RWPE1 (cell line): Measurements from ENCODE around the gene SULT1E1.

Experiments used
- CTCF ChIA-PET: fragments of 350-600 bp; sonication (Branson Sonifier 250); formaldehyde crosslinking; extraction: SDS; loops from one replicate; lab custom pipeline; 2021; lab: Yijun Ruan, JAX
- POLR2A ChIA-PET: fragments of 400-600 bp; formaldehyde crosslinking; extraction: SDS; loops from one replicate; lab custom pipeline; 2020; ENCODE audit warnings: antibody characterized with exemption; ENCODE audit not compliant: low non-redundant PET; lab: Yijun Ruan, JAX
- DNase-seq: peaks from one replicate; pipeline ENCODE4 v3.0.0; 2012; ENCODE audit warnings: low spot score
- H3K27ac ChIP-seq: fragments of 450-650 bp; 2 replicates; pipeline ENCODE4 v1.5.1; 2017
- TF ChIP-seq, protein P1 (sequence below): fragments of 450-650 bp; conservative IDR thresholded peaks from 2 replicates; pipeline ENCODE4 v1.5.1; 2017; ENCODE audit warnings: low read depth, mild to moderate bottlenecking

SULT1E1 gene

DNA sequence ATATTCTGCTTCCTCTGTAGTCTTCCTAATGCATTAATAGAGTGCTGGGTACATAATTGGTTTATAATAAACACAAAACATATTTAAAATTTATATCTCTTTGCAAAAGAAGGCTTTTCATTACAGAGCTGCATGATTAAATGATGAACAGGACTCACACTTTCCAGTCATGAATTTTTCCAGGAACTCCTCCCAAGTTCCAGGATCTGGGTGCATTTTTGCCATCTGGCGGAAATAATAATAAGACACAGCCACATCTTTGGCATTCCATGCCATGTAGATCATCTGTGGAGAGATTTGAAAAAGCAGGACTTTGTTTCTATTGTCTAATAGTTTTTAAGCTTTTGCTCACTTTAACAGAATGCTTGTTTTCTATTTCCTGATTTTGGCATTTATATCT lies 59.3 kb downstream of the SULT1E1 start:
- TF ChIP-seq, protein P1, sequence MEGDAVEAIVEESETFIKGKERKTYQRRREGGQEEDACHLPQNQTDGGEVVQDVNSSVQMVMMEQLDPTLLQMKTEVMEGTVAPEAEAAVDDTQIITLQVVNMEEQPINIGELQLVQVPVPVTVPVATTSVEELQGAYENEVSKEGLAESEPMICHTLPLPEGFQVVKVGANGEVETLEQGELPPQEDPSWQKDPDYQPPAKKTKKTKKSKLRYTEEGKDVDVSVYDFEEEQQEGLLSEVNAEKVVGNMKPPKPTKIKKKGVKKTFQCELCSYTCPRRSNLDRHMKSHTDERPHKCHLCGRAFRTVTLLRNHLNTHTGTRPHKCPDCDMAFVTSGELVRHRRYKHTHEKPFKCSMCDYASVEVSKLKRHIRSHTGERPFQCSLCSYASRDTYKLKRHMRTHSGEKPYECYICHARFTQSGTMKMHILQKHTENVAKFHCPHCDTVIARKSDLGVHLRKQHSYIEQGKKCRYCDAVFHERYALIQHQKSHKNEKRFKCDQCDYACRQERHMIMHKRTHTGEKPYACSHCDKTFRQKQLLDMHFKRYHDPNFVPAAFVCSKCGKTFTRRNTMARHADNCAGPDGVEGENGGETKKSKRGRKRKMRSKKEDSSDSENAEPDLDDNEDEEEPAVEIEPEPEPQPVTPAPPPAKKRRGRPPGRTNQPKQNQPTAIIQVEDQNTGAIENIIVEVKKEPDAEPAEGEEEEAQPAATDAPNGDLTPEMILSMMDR = no peak
- no peak overlapping the region for H3K27ac ChIP-seq
- CTCF ChIA-PET = interaction anchor here (0.5 kb wide), 2 partner anchors 13 to 52 kb away, joined by 3 read pairs; no protein-coding TSS in a partner anchor
- DNase-seq = peak; percentile 4
- POLR2A ChIA-PET = no interaction called here

DNA sequence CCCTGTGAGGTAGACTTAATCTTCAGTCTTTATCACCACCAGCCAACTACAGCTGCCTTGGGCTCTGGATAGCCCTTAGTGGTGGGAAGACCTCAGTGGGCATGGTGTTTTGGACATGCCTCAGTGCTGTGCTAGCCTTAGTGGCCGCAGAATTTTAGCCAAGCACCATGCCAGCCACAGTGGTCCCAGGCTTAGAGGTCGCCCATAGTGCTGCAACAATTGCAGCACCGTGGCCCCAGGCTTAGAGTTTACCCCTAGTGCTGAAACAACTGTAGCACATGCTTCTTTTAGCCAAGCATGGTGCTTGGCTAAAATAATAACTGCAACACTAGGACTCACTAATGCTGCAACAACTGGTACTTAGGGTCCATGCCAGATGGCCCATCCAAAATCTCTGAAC lies 60.6 kb downstream of the SULT1E1 start:
- CTCF ChIA-PET = no interaction called here
- no peak overlapping the region for H3K27ac ChIP-seq
- TF ChIP-seq, protein P1 = no peak
- DNase-seq = no peak
- POLR2A ChIA-PET = no interaction called here

DNA sequence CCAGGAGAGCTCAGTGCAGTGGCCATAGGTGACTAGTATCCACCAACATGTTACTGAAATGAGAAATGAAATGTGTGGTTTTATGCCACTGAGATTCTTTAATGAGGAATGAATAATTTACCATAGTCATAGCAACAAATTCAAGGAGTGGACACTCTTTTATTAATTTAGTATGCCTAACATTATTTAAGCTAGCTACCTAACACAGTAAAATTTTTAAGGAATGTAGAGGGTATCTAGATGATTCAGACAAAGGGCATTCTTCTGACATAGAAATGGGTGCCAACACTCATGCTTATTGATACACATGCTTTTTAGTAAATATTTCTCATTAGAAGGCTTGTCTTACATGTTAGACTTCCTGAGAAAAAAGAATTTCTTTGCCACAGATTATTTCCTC lies 66.2 kb downstream of the SULT1E1 start:
- TF ChIP-seq, protein P1 = no peak

More for the DNA sequence above, 66.2 kb downstream of the SULT1E1 start:
- DNase-seq = no peak
- ChIA-PET CTCF (no interaction called here), POLR2A (no interaction called here)
- no peak overlapping the region for H3K27ac ChIP-seq
